Suppressor macrophage treated with lipopolysaccharide for 4 hours (primary cell): ENCODE measurements around the gene CDC27.
"Not testable (repeated sequence)": the region's sequence is repeated elsewhere in the genome, so short reads cannot be mapped to it uniquely, and the experiment has no call there.

Source experiments
- DNase-seq: peaks from one replicate; pipeline ENCODE4 v3.0.0-alpha.2; 2020

Gene CDC27

DNA sequence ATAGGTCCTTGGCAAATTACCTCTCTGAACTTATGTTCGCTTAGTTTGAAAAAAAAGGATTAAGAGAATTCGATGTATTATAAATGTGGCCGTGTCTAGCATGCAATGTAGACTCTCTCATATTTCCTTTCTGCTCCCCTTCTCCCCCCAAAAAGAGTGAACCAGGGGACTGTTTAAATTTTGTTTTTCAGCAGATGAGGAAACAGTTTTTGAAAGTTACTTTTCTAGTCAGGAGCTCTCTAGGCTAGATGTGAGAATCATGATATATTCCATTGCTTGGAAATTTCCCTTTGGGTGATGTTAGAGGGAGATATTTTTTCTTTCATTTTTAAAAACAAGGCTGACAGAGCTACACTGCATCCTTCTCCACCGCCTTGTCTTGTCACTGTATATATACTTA lies 1.1 kb upstream of the CDC27 start:
- no peak for DNase-seq

DNA sequence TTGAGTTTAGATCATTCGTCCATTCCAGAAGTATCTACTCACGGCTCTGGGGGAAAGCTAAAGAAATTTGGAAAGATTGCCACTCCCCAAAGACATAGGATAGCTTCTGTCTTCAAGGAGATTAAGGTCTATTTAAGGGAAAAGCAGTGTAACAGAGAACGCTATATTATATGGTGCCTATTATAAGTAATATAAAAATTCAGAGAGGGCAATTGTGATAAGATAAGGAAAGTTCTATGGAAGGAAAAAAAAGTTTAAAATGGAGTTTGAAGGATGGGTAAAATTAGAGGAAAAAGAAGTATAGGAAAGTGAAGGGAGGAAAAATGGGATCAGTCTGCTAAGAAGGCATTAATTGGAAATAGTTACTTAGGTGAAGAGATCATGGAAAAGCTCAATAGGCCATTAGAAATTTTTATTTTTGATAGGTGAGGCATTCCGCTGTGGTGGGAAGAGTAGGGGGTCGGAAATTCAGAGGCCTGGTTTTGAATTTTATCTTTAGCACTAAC lies 690 bp upstream of the CDC27 start:
- no peak for DNase-seq

DNA sequence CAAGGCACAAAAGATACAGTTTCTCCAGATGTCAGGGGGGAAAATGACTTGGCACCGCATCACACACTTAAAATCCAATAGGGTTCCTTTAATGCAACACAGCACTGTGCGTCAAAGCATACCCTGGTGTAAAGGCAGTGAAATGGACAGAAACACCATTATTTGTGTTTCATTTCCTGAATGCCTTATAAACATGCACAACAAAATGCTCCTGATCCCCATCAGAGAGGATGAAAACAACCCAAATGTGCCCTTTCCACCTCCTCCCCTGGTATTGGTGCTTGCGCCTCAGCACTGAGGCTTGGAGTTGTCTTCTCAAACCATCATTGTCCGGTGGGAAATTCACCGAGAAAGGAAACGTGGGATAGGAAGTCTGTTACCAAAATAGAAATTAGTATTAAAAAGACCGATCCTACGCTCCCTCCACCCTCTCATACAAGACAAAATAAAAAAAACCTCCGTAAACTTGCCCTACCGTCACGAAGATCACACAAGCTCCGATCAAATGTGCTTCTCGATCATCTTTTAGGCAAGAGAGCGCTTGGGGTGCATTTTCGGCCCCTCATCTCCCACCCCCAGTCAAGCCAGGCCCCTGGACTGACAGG lies 722 bp downstream of the CDC27 start:
- peak; percentile 67 for DNase-seq

DNA sequence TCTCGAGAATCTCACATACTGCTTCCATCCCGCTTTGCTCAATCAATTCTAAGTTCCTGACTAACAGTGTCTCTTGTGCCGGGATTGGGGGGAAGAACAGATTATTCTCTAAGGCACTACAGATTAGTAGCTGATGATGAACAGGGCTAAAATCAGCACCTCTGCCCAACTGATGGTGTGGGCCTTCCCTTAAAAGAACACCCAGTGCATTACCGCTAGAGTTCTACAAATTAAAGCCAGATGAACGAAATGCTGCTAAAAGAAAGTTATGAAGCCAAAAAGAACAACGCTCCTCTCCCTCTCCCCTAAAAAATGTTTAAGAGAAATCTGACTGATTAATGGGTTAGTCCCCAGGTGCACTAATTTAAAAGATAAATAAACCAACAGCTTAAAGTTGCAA lies 4.4 kb downstream of the CDC27 start:
- DNase-seq, result no peak

DNA sequence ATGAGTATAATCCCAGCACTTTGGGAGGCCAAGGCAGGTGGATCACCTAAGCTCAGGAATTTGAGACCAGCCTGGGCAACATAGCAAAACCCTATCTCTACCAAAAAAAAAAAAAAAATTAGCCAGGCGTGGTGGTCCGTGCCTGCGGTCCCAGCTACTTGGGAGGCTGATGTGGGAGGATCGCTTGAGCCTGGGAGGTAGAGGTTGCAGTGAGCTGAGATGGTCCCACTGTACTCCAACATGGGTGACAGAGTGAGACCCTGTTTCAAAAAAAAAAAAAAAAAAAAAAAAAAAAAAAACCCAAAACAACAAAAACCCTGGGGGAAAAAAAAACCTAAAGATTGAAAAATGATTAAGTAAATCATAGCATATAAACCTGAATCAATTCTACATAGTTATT lies 8.1 kb downstream of the CDC27 start:
- not testable (repeated sequence) for DNase-seq

DNA sequence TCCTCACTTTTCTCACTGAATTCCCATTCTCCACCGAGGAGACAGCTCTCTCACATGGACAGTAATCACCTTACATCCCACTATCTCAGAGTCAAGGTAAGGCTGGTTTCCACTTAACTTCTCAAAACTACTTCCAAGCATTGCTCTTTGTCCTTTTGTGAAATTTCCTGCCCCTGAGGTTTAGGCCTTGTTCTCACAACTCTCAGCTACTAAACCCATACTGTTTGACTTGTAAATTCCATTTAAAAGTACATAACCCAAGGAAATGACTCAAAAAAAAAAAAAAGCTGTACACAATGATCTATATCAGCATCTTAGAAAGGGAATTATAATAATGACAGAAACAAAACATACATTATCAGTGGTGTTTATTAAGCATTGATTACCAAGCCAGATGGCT lies 8.8 kb downstream of the CDC27 start:
- no peak for DNase-seq

DNA sequence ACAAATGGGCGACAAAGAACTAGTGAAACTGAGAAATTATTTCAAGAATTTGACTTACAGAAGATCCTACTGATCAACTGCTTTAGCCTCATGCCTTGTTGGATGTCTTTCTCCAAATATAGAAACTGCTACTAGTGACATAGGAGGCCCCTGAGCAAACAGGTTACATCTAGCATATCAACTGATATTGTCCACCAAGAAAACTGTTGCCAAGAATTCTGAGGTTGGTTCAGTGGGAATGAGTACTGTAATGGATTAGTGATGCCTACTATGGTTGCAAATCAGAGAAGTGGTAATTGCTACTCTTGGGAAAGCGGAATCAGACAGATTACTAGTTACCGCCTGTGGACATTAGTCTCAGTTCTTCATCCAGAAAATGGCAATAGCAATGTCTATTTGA lies 10.0 kb downstream of the CDC27 start:
- no peak for DNase-seq

DNA sequence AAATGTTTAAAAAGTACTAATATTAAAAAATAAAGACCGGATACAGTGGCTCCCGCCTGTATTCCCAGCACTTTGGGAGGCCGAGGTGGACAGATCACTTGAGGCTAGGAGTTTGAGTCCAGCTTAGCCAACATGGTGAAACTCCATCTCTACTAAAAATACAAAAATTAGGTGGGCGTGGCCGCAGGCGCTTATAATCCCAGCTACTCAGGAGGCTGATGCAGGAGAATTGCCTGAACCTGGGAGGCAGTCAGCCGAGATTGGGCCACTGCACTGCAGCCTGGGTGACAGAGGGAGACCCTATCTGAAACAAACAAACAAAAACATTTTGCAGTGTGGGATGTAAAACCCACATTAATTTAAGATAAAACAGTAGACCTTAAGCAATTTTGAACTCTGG lies 11.8 kb downstream of the CDC27 start:
- no peak for DNase-seq

DNA sequence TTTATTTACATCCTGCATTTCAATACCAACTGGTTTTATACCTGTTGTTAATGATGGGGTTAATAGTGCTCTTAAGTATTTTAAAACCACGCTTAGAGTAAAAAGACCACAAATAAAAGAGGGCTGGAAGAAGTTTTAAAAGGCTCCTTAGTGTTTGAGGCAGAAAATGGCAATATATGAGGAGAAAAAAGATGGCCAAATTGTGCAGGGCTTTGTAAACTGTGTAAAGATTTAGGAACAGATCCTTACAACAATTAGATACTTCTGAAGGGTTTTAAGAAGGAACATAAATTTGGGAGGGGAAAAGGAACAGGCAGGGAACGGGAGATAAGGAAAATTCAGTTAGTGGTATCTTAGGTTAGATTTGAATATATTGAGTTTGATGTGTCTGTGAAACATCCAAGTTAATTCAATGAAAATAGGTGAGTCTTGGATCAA lies 12.7 kb downstream of the CDC27 start:
- no peak for DNase-seq

DNA sequence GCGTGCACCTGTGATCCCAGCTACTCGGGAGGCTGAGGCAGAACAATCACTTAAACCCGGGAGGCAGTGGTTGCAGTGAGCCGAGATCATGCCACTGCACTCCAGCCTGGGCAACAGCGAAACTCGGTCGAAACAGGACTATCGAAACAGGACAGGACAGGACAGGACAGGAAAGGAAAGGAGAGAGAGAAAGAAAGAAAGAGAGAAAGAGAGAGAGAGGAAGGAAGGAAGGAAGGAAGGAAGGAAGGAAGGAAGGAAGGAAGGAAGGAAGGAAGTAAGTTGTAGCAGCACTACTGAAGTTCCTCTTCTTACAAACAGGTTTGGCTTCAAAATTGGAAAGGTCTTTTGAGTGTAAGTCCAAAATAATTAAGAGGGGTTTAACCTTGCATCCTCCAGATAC lies 14.3 kb downstream of the CDC27 start:
- DNase-seq, result not testable (repeated sequence)

DNA sequence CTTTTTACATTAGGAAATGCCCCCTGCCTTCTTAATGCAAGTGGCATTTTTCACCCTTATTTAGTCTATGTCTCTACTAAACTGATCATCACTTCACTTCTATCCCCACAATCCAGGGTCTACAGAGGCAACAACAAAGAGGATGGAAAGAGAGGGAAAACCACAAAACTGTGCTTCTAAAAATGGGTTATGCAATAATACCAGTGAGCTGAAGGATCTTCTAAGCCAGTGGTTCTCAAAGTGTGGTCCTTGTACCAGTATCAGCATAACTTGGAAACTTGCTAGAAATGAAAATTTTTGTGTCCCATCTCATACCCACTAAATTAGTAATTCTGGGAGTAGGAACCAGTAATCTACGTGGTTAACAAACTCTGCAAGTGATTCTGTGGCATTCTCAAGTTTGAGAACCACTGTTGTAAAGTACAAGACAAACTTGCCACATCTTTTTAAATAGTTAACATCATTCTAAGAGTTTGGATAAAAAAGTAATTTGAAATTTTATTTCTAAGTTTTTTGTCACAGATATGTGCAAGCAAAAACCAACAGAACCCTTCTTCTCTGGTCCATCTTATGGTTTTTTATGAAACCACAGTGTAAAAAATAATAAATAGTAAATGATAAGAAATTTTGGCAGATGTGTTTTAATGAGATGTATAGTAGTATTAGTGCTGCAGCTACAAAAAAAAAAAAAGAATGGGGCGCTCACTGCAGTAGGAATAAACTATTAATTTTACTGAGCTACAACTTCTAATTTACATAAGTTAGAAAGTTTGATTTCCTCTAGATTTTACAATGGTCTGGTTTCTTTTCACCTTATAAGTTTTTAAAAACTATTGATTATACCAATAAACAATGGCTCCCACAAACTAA lies 16.2 kb downstream of the CDC27 start:
- no peak for DNase-seq

DNA sequence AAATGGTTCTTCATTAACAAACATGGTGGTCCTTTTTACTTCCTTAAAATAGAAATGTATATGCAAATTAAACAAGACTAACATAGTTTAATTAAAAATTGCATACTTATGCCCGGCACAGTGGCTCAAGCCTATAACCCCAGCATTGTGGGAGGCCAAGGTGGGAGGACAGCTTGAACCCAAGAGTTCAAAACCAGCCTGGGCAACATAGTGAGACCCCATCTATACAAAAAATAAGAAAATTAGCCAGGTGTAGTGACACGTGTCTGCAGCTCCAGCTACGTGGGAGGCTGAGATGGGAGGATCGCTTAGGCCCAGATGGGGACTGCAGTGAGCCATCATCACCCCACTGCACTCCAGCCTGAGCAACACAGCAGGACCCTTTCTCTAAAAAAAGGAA lies 18.4 kb downstream of the CDC27 start:
- DNase-seq, result no peak

DNA sequence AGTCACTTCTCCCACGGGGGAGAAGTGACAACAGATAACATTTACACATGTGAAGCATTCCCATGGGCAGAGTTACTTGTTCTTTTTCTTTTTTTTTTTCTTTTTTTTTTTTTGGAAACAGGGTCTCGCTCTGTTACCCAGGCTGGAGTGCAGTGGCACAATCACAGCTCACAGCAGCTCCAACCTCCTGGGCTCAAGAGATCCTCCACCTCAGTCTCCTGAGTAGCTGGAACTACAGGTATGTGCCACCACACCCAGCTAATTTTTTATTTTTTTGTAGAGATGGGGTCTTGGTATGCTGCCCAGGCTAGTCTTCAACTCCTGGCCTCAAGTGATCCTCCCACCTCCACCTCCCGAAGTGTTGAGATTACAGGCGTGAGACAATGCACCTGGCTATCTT lies 20.2 kb downstream of the CDC27 start:
- not testable (repeated sequence) for DNase-seq

DNA sequence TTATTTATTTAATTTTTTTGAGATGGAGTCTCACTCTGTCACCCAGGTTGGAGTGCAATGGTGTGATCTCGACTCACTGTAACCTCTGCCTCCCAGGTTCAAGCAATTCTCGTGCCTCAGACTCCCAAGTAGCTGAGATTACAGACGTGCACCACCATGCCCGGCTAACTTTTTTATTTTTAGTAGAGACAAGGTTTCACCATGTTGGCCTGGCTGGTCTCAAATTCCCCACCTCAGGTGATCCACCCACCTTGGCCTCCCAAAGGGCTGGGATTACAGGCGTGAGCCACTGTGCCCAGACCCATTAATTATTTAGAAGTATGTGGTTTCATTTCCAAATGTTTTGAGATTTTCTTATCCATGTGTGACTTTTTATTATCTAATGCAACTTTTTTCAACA lies 22.2 kb downstream of the CDC27 start:
- DNase-seq, result not testable (repeated sequence)

DNA sequence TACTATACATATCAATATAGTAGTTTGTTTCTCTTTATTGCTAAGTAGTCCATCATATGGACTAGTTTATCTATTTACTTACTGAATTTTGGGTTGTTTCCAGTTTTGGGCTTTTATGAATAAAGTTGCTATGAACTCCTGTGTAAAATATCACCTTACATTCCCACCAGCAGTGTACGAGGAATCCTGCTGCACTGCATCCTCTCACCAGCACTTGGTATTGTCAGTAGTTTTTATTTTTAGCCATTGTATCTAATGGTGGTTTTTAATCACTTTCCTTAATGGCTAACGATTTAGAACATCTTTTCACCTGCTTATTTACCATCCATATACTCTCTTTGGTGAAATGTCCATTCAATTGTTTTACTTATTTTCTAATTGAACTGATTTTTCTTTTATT lies 24.0 kb downstream of the CDC27 start:
- no peak for DNase-seq

DNA sequence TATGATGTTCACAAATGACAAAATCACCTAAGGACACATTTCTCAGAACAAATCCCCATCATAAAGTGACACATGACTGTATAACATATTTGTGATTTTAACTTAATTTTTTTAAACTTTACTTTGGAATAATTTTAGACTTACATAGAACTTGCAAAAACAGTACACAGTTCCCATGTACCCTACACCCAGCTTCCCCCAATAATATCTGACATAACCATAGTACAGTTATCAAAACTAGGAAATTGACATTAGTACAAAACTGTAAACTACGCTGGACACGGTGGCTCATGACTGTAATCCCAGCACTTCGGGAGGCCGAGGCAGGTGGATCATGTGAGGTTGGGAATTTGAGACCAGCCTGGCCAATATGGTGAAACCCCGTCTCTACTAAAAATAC lies 24.8 kb downstream of the CDC27 start:
- DNase-seq, result no peak

DNA sequence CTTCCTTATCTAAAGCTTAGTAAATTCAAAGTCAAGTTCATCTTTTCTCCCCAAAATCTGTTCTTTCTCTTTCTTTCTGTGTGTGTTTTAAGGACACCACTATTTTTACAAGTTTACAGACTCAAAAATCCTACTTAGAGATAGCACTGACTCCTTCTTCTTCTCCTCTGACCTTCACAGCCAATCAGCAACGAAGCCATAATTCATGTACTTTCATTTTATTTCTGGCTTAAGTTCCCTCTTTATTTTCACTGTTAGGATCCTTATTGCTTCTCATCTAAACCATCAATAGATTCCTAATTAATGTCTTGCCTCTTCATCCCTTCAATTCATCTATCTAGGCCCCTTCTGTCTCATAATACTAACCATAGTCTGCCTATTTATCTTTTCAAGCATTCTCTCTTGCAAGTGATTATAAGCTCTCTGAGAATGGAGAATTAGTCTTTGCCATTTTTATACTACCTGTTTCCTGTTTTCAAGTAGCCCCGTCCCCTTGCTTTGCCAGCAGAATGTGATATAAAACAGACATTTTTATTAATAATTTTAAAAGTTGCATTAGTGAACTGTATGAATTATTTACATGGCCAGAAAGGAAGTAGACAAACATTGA lies 27.0 kb downstream of the CDC27 start:
- DNase-seq, result peak; percentile 17

DNA sequence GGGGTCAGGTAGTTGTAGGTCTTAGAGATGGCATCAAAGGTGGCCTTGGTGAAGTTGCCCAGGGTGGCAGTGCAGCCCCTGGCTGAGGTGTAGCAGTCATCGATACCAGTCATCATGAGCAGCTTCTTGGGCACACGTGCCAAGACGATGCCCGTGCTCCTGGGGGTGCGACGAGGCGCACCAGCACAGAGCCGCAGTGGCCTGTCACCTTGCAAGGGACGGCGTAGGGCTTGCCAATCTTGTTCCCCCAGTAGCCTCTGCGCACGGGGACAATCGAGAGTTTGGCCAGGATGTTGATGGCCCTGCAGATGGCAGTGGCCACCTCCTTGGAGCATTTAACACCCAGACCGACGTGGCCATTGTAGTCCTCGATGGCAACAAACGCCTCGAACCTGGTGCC lies 29.8 kb downstream of the CDC27 start:
- DNase-seq, result no peak

DNA sequence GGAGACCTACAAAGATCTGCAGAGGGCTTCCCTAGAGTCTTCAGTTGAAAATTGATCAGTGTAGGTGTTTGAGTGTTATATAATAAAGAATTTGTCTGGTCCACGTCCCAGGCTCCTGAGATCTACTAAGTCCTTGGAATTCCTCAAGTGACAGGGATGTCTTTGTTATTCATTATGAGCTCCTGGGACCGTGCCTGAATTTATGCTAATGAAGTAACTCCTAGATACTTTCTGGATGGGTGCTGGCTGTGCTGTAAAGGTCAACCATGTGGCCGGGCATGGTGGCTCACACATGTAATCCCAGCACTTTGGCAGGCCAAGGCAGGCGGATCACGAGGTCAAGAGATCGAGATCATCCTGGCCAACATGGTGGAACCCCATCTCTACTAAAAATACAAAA lies 43.7 kb downstream of the CDC27 start:
- DNase-seq, result no peak

DNA sequence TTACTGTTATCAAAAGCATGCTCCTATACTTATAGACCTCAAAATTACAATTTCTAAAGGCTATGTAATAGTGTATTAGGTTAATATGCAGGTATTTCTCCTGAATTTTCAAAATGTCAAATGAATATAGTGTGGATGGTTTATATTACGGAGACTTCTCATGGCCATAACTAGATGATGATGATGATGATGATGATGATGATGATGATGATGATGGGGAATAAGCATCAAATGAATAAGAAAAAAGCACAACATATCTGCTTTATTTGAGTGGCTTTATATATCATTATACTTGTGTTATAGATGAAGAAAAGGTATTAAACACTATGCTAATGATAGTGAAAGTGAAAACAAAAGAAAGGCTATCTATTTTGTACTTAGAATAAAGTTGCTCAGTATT lies 53.9 kb downstream of the CDC27 start:
- no peak for DNase-seq

DNA sequence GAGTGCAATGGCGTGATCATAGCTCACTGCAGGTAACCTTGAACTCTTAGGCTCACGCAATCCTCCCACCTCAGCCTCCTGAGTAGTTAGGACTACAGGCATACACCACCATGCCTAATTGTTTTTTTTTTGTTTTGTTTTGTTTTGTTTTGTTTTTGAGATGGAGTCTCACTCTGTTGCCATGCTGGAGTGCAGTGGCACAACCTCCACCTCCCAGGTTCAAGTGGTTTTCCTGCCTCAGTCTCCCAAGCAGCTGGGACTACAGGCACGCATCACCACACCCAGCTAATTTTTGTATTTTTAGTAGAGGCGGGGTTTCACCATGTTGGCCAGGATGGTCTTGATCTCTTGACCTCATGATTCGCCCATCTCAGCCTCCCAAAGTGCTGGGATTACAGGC lies 54.7 kb downstream of the CDC27 start:
- not testable (repeated sequence) for DNase-seq

DNA sequence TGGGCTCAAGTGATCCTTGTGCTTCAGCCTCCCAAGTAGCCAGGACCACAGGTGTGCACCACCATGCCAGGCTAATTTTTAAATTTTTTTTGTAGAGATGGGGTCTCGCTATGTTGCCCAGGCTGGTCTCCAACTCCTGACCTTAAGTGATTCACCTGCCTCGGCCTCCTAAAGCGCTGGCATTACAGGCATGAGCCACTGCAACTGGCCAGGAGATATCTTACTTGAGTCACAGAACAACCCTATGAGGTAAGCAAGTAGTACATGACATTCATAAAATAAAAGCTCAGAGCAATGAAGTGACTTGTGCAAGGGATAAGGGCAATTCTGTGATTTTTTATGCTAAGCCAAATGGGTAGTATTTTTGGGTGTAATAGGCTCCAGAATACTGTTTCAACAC lies 57.3 kb downstream of the CDC27 start:
- no peak for DNase-seq

DNA sequence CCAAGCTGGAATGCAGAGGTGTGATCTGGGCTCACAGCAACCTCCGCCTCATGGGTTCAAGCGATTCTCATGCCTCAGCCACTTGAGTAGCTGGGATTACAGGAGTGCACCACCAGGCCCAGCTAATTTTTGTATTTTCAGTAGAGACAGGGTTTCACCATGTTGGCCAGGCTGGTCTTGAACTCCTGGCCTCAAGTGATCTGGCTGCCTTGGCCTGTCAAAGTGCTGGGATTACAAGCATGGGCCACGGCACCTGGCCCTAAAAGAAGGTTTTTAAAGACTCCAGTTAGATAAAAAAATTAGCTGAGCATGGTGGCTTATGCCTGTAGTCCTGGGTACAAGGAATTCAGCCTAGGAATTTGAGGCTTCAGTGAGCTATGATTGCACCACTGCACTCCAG lies 62.3 kb downstream of the CDC27 start:
- DNase-seq, result not testable (repeated sequence)

DNA sequence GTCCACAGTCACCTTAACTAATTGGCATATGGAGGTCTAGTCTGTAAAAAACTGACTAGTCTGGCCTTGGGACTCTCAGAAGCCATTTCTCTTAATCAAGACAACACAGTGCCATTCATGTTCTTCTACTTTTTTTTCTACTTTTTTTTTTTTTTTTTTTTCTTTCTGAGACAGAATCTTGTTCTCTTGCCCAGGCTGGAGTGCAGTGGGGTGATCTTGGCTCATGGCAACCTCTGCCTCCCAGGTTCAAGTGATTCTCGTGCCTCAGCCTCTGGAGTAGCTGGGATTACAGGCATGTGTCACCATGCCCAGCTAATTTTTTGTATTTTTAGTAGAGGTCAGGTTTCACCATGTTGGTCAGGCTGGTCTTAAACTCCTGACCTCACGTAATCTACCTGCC lies 65.8 kb downstream of the CDC27 start:
- DNase-seq, result not testable (repeated sequence)
